GM19468 (cell line): ENCODE results near the gene SMYD3.

Experiments
- ATAC-seq: cut with Tn5 transposase; IDR thresholded peaks from one replicate; pipeline ENCODE4 v1.9.1; 2021; ENCODE audit warnings: mild to moderate bottlenecking, moderate library complexity, moderate number of reproducible peaks; ENCODE audit not compliant: unreplicated experiment; ENCODE audit errors: extremely low read depth

Gene SMYD3

DNA sequence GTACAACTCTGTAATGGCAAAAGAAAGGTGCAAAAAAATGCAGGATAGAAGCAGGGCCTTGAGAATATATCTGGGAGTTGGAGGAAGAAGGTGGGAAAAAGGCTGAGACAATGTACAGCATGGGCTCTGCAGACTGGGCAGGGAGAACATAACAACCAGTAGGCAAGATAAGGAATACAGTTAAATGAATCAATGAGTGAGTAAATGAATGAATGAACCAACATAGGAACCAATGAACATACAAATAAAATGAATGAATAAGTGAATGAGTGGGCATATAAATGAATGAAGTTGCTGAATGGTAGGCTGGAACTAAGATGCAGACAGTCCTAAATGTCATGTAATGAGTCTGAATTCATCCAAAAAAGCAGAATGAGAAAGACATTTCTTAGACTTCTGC lies 370.6 kb downstream of the SMYD3 start:
- ATAC-seq: no peak

DNA sequence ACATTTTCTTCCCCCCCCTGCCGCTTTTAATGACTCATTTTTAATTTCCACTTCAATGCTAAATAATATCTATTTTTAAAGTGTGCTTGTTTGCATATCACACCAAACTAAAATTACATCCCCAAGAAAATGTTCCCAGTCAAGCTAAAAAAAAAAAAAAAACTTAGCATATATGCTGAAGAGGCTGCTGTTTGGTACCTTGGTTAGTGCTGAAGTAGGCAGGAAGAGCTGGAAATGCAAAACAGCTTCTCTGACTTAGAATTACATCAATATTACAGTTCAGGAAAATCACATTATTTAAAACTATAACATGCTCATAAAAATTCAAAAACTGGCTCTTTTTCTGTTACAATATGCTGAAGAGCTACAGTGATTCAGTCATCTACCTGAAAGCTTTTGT lies 372.3 kb downstream of the SMYD3 start:
- ATAC-seq: no peak

DNA sequence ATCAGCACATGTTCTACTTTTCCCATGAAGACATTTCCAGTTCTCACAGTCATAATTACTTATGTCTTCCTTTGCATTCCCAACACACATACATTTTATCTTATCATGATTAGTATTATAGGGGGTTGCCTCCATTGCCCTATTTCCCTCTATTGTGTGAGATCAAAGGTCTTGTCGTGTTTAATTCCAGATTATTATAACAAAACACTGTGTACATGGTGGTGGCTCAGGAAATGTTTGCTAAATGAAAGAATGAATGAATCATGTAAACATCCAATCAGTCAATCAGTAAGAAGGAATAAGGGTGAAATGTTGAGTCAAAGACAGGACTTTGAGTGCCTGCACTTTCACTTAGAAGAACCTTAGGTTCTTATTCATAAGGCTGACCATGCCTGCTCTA lies 376.0 kb downstream of the SMYD3 start:
- no peak for ATAC-seq

DNA sequence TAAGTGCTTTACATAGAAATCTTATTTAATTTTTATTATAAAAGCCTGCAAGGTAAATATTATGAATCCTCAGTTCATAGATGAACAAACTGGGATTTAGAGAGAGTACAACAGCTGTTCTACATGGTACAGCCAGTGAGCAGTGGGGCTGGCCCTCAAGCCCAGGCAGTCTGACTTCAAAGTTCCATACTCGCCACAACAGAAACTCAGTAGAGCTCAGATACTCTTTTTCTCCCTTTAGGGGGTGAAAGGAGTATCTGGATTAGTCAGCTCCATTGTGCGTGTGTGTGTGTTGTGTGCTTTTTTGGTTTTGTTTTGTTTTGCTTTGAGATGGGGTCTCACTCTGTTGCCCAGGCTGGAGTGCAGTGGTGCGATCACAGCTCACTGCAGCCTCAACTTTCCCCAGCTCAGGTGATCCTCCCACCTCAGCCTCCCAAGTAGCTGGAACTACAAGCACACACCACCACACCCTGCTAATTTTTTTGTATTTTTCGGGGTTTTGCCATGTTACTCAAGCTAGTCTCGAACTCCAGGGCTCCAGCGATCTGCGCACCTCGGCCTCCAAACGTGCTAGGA lies 378.5 kb downstream of the SMYD3 start:
- ATAC-seq: no peak

DNA sequence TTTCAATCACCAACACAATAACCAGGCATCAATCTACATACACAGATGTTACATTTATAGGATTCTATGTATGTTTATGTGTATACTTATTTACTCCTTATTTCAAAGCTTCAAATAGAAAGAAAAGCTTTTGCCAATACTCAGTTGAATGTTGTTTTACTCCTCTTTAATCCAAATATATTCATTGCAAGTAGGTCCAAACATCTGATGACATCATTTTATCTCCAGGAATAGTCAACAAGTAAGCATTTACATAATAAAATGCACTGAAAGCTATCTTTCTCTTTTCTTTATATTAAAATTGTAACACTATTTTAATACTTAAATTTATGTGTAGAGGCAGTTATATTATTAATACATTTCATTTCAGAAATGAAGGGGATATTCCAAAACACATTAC lies 380.5 kb downstream of the SMYD3 start:
- no peak for ATAC-seq

DNA sequence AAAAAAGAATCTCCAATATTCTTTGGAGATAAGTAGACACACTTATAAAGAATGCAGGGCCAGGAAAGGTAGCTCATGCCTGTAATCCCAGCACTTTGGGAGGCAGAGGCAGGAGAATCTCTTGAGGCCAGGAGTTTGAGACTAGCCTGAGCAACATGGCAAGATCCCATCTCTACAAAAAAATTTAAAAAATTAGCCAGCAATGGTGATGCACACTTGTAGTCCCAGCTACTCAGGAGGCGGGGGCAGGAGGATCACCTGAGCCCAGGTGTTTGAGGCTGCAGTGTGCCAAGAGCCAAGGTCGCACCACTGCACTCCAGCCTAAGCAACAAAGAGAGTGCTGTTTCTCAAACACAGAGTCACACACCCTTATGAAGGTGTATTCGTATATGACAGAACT lies 385.0 kb downstream of the SMYD3 start:
- no peak for ATAC-seq

DNA sequence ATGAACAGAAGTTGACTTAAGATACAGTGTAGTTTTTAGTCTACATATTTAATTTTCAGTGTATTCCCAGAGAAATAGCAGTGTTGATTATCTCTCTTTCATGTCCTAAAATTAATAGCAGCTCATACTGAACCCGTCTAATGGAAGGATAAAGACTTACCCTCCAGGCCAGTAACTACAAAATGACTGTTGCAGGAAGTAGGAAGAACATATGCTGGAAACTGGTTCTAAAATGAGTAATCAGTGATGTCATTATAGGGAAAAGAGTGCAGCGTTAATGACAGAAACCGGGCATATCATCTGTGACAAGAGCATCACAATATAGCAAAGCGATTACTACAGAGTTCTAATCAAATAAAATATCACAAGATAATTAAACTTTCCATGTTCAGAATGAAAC lies 385.5 kb downstream of the SMYD3 start:
- ATAC-seq: no peak

DNA sequence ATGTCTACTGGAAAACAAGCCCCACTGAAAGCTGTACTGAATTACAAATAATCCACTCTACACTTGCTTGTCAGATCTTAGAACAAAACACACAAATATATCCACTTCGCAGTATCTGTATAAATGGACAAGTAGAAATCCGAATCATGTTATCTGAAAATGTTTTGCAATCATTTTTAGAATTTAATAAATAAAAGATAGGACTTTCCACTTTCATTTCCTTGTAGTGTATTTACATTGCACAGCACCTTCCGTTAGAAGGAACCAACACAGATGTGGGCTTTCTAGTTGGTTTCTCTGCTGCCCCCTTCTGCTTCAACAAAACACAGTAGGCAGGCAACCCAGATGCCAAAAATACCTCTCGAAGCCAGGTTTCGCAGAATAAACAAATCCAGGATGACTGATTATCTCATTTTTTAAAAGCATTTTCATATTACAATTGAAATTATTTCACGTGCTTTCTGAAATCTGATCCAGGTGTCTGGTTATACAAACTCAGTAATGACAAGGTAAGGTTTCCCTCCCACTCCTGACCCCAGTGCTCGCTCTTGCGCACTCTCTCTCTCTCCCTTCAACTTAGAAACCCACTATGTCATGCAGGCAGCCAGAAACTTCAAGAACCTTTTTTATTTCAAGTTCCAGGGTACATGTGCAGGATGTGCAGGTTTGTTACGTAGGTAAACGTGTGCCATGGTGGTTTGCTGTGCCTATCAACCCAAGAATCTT lies 389.9 kb downstream of the SMYD3 start:
- ATAC-seq: peak; percentile 89

DNA sequence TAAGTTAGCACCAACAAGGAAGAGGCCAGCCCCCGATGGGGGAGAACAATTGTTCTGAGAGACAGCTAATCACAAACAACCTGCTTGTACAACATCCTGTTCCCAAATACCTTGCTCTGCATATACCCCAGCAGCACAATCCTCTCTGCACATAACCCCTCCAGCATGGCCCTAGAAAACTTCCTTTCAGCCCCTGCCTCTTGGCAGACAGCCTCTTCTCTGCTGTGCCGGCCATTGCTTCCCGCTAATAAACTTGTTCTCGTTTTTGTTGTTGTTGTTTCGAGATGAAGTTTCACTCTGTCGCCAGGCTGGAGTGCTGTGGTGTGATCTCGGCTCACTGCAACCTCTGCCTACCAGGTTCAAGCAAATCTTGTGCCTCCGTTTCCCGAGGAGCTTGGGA lies 392.7 kb downstream of the SMYD3 start:
- no peak for ATAC-seq

DNA sequence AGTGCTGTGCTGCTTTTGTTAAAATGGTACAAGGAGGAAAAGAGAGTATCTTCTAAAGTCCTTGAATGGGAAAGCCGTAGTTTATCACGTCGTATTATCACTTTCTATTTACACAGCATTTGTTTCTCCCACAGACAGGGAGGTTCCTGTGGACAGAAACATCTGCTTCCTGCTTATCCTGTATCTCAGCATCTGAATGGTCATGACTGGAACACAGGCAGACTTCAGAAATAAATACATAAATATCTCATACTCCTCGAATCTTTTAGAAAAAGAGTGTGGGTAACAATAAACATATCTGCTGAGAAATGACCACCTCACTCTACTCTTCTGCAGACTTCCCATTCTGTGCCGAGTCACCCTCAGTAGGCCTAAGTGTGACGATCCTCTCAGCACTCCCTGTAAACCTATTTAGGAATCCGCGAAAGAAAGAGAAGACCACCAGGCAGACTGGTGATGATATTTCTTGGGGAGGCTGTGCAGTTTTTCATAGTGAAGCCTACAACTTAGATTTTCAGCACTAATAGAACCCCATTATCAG lies 393.5 kb downstream of the SMYD3 start:
- no peak for ATAC-seq

DNA sequence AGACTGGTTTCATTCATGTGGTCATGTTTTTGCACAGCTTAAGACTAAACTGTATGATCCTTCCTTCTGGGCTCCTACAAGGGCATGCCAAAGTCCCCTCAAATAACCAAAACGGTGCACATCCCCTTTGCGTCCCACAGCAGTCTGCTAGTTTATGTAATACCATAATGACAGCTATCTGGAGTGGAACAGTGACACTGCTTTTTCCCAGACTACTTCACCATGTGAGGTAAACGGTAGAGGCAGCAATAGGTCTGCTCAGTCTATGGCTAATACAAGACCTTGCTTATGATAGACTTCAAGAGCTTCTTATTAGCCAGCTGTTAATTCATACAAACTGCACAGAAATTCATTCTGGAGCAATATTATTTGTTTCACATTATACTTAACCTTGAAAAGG lies 395.5 kb downstream of the SMYD3 start:
- no peak for ATAC-seq

DNA sequence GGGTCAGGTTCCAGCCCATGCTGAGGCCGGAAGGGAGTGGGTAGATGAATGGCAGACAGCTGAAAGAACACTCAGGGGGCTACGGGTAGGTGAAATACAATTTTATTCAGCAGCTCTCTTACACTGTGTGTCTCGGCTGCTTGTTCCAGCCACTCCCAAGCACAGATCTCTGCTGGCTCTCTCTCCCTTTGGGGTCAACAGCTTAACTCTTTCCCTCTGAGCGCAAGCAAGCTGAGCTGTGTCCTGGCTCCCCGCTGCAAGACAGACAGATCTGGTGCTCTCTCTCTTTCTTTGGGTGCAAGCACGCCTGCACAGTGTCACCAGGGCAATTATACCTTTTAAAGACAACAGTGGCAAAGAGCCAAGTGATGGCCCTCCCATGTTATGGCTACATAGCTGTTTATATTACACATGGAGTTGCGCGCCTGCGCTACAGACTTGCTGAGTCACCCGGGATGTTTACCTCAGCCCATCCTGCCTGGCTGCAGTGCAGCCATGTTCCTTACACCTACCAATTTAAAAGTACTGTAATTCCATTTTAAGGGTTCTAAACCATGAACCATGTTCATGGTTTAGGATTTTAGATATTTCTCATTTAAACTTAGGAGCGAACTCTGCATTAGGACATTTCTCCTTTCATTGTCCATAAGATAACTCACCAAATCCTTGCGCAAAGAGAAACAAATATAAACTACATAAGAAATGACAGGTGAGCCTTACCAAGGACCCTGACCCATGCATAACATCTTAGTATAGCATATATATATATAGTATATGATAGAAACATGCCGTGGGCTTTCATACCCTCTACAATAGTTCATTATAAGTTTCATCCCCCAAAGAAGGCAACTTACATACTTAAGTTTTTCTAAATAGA lies 396.5 kb downstream of the SMYD3 start:
- no peak for ATAC-seq

DNA sequence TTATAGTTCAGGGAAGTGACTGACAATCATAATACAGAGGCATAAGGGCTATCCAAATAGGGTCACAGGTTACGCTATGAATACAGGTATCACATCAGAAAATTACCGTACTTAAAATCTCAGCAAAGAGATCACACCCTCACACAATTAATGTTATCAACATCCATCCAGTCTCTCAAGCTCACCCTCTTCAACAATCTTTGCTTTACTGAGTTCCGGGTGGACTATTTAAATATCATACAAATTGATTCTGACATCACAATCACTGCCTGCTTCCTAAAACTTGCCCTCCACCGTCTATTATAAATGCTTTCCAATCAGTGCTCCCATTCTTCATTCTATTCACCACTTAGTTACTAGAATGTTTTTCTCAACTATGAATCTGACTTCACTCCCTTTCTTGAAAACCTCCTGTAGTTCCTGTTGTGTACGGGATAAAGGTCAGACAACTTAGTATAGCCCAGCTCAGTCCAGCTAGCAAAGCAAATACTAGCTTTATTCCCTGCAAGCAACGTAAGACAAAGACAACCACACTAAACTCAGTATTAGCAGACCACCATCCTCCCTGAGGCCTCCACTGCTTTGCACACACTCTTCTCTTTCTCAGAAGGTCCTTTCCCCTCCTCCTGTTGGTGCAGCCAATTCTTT lies 398.7 kb downstream of the SMYD3 start:
- no peak for ATAC-seq

DNA sequence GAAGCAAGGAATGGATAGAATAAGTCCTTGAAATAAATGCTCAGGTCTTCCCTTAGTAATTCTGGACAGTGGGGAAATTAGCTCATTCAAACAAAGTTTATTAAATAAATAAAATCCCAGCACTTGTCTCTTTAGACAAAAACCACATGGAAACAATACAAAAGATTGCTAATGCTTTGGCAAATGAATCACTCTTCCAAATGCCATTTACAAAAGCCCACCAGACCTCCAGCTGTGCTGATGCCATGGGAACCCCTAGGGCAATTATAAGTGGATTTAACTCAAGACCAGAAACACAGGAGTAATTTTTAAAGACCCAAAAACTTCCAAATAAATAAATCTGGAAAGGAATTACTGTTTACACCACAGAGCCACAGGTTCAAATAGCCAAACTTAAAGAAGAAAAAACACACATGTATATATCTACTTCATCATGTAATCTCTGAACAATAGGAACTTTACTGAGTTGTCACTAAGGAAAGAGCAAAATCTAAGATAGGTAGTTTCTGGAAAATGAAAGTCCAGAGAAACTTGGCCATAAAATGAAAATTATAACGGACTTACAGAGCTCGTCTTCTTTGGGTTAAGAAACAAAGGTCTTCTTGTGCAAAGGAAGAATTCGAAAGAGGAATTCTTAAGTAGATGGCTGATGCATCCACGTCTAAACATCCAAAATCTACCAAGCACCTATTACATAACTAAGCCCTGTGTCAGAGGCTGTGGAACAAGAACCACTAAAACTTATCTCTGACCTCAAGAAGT lies 399.4 kb downstream of the SMYD3 start:
- ATAC-seq: no peak

DNA sequence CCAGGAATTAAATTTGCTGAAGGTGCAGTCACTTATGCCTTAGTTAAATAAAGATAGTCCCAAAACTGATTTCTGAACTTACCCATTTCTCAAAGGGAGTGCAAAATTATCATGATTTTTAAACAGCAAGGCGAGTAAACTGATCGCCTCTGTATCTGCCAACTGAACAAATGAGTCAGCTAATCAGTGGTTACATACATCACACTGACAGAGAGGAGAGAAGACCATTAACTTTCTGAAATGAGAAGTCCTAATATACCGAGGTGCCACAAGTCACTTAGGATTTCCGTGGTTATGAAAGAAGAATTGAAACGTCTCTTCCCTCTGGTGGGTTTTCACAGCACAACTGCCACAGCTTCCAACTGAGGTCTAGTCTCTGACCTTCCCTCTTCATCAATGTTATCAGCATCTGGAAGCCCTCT lies 400.7 kb downstream of the SMYD3 start:
- no peak for ATAC-seq

DNA sequence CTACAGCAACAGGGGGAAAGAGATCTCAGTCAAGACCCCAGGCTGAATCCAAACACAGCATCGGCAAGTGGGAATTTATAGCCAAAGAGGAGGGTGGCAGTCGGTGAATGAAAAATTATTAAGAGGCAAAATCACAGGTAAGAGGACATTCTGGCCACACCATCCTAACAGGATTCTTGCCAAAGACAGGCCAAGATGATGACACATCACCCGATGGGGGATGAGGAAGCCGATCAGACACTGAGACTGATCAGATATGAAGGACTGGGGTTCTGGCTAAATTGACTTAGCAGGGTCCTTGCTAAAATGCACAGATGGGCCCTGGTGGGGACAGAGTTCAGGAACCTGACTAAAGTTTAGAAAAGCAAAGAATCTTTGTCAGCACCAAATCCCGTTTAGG lies 402.2 kb downstream of the SMYD3 start:
- ATAC-seq: no peak

DNA sequence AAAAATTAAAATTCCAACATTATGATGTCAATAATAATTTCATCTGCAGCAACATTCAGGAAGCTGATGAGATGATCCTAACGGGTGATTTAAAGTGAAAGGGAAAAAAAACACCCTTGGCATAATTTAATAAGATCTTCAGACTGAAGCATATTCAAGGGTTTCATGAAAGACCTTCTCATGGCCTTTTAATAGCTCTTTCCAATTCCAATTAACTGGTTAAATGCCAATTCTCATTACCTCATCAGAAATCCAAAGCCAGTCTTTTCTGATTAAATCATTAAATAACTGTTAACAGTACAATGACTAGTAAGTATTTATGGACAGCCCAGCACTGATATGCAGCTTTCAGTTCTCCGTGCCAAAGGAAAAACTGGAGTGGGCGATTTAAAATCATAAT lies 407.5 kb downstream of the SMYD3 start:
- no peak for ATAC-seq

DNA sequence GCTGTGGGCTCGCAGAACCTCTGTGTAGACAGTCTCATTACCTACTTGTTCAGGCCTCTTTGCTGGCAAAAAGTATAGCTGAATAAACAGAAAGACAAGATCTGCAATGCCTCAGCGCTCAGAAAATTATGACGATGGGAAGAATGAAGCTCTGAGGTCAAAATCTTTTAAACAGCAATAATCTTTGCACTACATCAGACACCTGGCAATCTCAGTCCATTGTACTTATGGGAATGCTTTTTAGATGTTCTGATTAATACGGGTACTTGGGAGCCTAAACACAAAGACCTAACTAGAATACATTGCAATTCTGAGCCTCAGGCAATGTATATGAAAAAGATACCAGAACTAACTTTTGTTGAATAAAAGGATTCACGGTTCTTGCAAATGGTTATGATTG lies 410.7 kb downstream of the SMYD3 start:
- ATAC-seq: no peak

DNA sequence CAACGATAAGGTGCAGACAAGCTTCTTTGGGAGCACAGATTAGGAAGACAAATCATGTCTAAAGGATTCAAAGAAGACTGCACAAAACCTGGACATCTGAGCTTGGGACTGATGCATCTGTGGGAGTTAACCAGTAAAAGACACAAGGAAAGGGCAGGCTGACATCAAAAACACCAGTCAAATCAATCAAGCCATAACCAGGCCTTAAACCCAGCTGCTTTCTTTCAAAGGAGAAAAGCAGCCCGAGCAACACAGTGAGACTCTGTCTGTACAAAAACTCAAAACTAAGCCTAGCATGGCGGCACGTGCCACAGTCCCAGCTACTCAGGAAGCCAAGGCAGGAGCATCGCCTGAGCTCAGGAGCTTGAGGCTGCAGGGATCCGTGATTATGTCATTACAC lies 411.6 kb downstream of the SMYD3 start:
- no peak for ATAC-seq

DNA sequence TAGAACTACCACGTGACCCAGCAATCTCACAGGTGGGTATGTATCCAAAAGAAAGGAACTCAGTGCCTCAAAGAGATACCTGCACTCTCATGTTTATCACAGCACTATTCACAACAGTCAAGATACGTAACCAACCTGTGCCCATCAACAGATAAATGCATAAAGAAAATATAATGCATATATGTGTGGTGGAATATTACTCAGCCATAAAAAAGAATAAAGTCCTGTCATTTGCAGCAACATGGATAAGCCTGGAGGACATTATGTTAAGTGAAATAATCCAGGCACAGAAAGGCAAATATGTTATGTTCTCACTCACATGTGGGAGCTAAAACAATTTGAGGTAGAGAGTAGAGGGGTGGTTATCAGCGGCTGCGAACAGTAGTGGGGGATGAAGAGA lies 413.8 kb downstream of the SMYD3 start:
- no peak for ATAC-seq
